GM12891 (cell line): ENCODE results near the gene SIRPA.

ENCODE experiments used
- POLR2A ChIP-seq: IDR thresholded peaks from 2 replicates; pipeline ENCODE4 v1.6.1; 2011; ENCODE audit warnings: low read depth, low read length, control low read depth
- POLR2AphosphoS5 ChIP-seq: IDR thresholded peaks from 2 replicates; pipeline ENCODE4 v1.6.1; 2011; ENCODE audit warnings: low read depth, low read length, control low read depth

- no peak for TF ChIP-seq POLR2A
- no peak for TF ChIP-seq POLR2AphosphoS5
Measured at GRCh38 chr20:1971893-1972586, 76.8 kb downstream of the SIRPA start.
